SK-N-SH (cell line): ENCODE measurements around the gene CCDC24. TPM values are rescaled to one million over a fixed set of nuclear protein-coding genes. Genes with fewer than 3 reads are reported as not detected.

ENCODE experiments used
- CTCF ChIA-PET: fragments of 300-600, 350-600 bp; formaldehyde crosslinking; extraction: SDS; loops from one replicate; lab custom pipeline; 2021; lab: Yijun Ruan, JAX
- POLR2A ChIA-PET: fragments of 350-600 bp; sonication (Branson Sonifier 250); formaldehyde crosslinking; extraction: SDS; loops from one replicate; lab custom pipeline; 2020; ENCODE audit warnings: antibody characterized with exemption, inconsistent platforms; lab: Yijun Ruan, JAX
- DNase-seq: peaks from one replicate; pipeline ENCODE4 v3.0.0; 2012
- H2AFZ ChIP-seq: fragments of 200-600 bp; sonication (generic); 2 replicates; pipeline ENCODE4 v1.8.1; 2016; ENCODE audit warnings: antibody characterized with exemption, mild to moderate bottlenecking, low read depth
- H3F3A ChIP-seq: fragments of 200-600 bp; sonication (generic); replicated peaks from 2 replicates; pipeline ENCODE3; 2016; ENCODE audit warnings: antibody characterized with exemption, mild to moderate bottlenecking; ENCODE audit not compliant: insufficient read depth
- H3K27ac ChIP-seq, 2 experiments: fragments of 200-500 bp in 1 of 2; fragments of 200-600 bp in 1 of 2; sonication (Bioruptor generic) in 1 of 2; sonication (generic), shearing (Covaris generic) in 1 of 2; 2 replicates each; pipeline versions ENCODE4 v1.5.1 to v1.6.1; 2014 to 2016; ENCODE audit warnings: low read depth in 2 of 2, inconsistent platforms in 1 of 2, low read length in 1 of 2, mild to moderate bottlenecking in 1 of 2, mixed read lengths in 1 of 2
- H3K27me3 ChIP-seq: fragments of 200-600 bp; sonication (generic), shearing (Covaris generic); 2 replicates; pipeline ENCODE4 v1.6.1; 2016; ENCODE audit warnings: mixed run types; ENCODE audit not compliant: insufficient read depth
- H3K36me3 ChIP-seq, 2 experiments: fragments of 200-500 bp in 1 of 2; fragments of 200-600 bp in 1 of 2; sonication (Bioruptor generic) in 1 of 2; sonication (generic) in 1 of 2; replicated peaks in 1 of 2; 2 replicates each; pipeline versions ENCODE3 to v1.5.1; 2014 to 2016; ENCODE audit warnings: low read length in 1 of 2, mild to moderate bottlenecking in 1 of 2; ENCODE audit not compliant: insufficient read depth in 2 of 2, control insufficient read depth in 1 of 2
- H3K4me1 ChIP-seq, 2 experiments: fragments of 200-500 bp in 1 of 2; fragments of 200-600 bp in 1 of 2; sonication (Bioruptor generic) in 1 of 2; sonication (generic), shearing (Covaris generic) in 1 of 2; 2 replicates each; pipeline versions ENCODE4 v1.5.1 to v1.6.1; 2014 to 2016; ENCODE audit warnings: low read depth in 1 of 2, low read length in 1 of 2, mixed run types in 1 of 2; ENCODE audit not compliant: insufficient read depth in 2 of 2, control insufficient read depth in 1 of 2
- H3K4me2 ChIP-seq: fragments of 200-600 bp; sonication (generic), shearing (Covaris generic); 2 replicates; pipeline ENCODE4 v1.6.1; 2017; ENCODE audit warnings: mixed run types
- H3K4me3 ChIP-seq, 2 experiments: fragments of 200-500 bp in 1 of 2; fragments of 200-600 bp in 1 of 2; sonication (Bioruptor generic) in 1 of 2; sonication (generic), shearing (Covaris generic) in 1 of 2; 2 replicates each; pipeline versions ENCODE4 v1.5.1 to v1.8.1; 2014 to 2016; ENCODE audit warnings: low read depth in 2 of 2, inconsistent platforms in 1 of 2, low read length in 1 of 2, mild to moderate bottlenecking in 1 of 2, mixed read lengths in 1 of 2, moderate library complexity in 1 of 2
- H3K79me2 ChIP-seq: fragments of 200-600 bp; sonication (generic); 2 replicates; pipeline ENCODE4 v1.8.1; 2017; ENCODE audit warnings: mild to moderate bottlenecking; ENCODE audit not compliant: insufficient read depth
- H3K9ac ChIP-seq: fragments of 200-600 bp; sonication (generic); 2 replicates; pipeline ENCODE4 v1.6.1; 2017; ENCODE audit warnings: mixed run types
- H3K9me2 ChIP-seq: fragments of 200-600 bp; sonication (generic); 2 replicates; pipeline ENCODE4 v1.6.1; 2017; ENCODE audit warnings: mixed run types
- H3K9me3 ChIP-seq: fragments of 200-600 bp; sonication (generic); 2 replicates; pipeline ENCODE4 v1.6.1; 2017; ENCODE audit warnings: mixed run types, mild to moderate bottlenecking, moderate library complexity
- H4K20me1 ChIP-seq: fragments of 200-600 bp; sonication (generic); 2 replicates; pipeline ENCODE4 v1.6.1; 2017; ENCODE audit warnings: mild to moderate bottlenecking, mixed run types; ENCODE audit not compliant: insufficient read depth
- CTCF ChIP-seq: fragments of 200-600 bp; sonication (generic); IDR thresholded peaks from 2 replicates; pipeline ENCODE4 v1.6.1; 2017; ENCODE audit warnings: antibody characterized with exemption, mild to moderate bottlenecking, moderate library complexity
- ELF1 ChIP-seq: IDR thresholded peaks from 2 replicates; pipeline ENCODE4 v1.4.0; 2012
- EP300 ChIP-seq, 2 experiments: IDR thresholded peaks; 2 replicates each; pipeline versions ENCODE4 v1.4.0 to v1.6.1; 2012; ENCODE audit warnings: borderline replicate concordance in 1 of 2, low read depth in 1 of 2, low read length in 1 of 2
- EZH2phosphoT487 ChIP-seq: fragments of 200-600 bp; sonication (generic); IDR thresholded peaks from 2 replicates; pipeline ENCODE4 v1.6.1; 2017; ENCODE audit warnings: low read depth, mixed run types, mild to moderate bottlenecking, antibody characterized with exemption, moderate library complexity, borderline replicate concordance
- FOSL2 ChIP-seq: IDR thresholded peaks from 2 replicates; pipeline ENCODE4 v1.4.0; 2012; ENCODE audit warnings: low read depth, mild to moderate bottlenecking, moderate library complexity, borderline replicate concordance
- FOXJ3 ChIP-seq: sonication (generic); formaldehyde crosslinking; IDR thresholded peaks from 2 replicates; pipeline ENCODE4 v1.5.1; 2020; ENCODE audit warnings: mild to moderate bottlenecking, missing genetic modification reagents
- FOXM1 ChIP-seq: IDR thresholded peaks from 2 replicates; pipeline ENCODE4 v1.4.0; 2012; ENCODE audit warnings: low read depth, mild to moderate bottlenecking
- GABPA ChIP-seq: IDR thresholded peaks from 2 replicates; pipeline ENCODE4 v1.4.0; 2012; ENCODE audit warnings: low read depth, mild to moderate bottlenecking
- GATA2 ChIP-seq: sonication (generic); formaldehyde crosslinking; IDR thresholded peaks from 2 replicates; pipeline ENCODE4 v1.5.0; 2020; ENCODE audit warnings: mild to moderate bottlenecking, missing genetic modification reagents
- JUND ChIP-seq: IDR thresholded peaks from 2 replicates; pipeline ENCODE4 v1.4.0; 2012
- NFIC ChIP-seq: IDR thresholded peaks from 2 replicates; pipeline ENCODE4 v1.4.0; 2012; ENCODE audit warnings: borderline replicate concordance
- NRF1 ChIP-seq: IDR thresholded peaks from 2 replicates; pipeline ENCODE4 v1.6.1; 2012; ENCODE audit warnings: low read depth, mild to moderate bottlenecking, low read length
- PBX3 ChIP-seq: IDR thresholded peaks from 2 replicates; pipeline ENCODE4; 2012
- RAD21 ChIP-seq: IDR thresholded peaks from 2 replicates; pipeline ENCODE4 v1.6.1; 2012; ENCODE audit warnings: mild to moderate bottlenecking, low read length
- REST ChIP-seq: IDR thresholded peaks from 2 replicates; pipeline ENCODE4 v1.6.1; 2012; ENCODE audit warnings: mild to moderate bottlenecking, low read depth, low read length, moderate library complexity
- RFX5 ChIP-seq: IDR thresholded peaks from 2 replicates; pipeline ENCODE4 v1.6.1; 2012; ENCODE audit warnings: mild to moderate bottlenecking, improper control_type of control experiment, low read length
- TCF12 ChIP-seq: IDR thresholded peaks from 2 replicates; pipeline ENCODE4 v1.4.0; 2012
- TEAD4 ChIP-seq: IDR thresholded peaks from 2 replicates; pipeline ENCODE4 v1.4.0; 2012; ENCODE audit warnings: mild to moderate bottlenecking, borderline replicate concordance; ENCODE audit not compliant: insufficient read depth
- ZBTB33 ChIP-seq: IDR thresholded peaks from 2 replicates; pipeline ENCODE4 v1.4.0; 2012; ENCODE audit warnings: low read depth, borderline replicate concordance
- WGBS: methylation state at CpG from one replicate; pipeline ENCODE4 v1.1.6; 2017; ENCODE audit warnings: low lambda C conversion rate; 5-methylcytosine and 5-hydroxymethylcytosine counted together
- polyA plus RNA-seq, 3 experiments: library from polyadenylated mRNA; depleted of rRNA; stranded (reverse); fragments of >200 nt; gene quantifications; 2 replicates each; pipeline ENCODE4 v1.2.3, GENCODE V29; 2012

The CCDC24 gene
- polyA plus RNA-seq, 1 of the 3 experiments (the other 2 are of a cell fraction) = 7.5 TPM

GRCh38 chr1:43982808-43983207 is 8.6 kb upstream of the CCDC24 start:
- Histone ChIP-seq H3K27me3 (no peaks in the 10 kb centered on the region), H3K9me3 (no peaks in the 10 kb centered on the region), H3K79me2 (peaks cover 47% of the 10 kb centered on the region), H3K4me1 (peaks cover 0 to 24% of the 10 kb centered on the region in 2 experiments; a peak in 1 of 4 replicates), H4K20me1 (peaks cover 10% of the 10 kb centered on the region), H3K9ac (no peak overlapping the region), H3K4me3 (no peak overlapping the region), H3K27ac (no peak overlapping the region), H3K4me2 (no peak overlapping the region), H2AFZ (no peak overlapping the region), H3K9me2 (no peaks in the 10 kb centered on the region), H3F3A (no peaks in the 10 kb centered on the region), H3K36me3 (peaks cover 9 to 23% of the 10 kb centered on the region in 2 experiments)
- CTCF ChIA-PET = interaction anchor here (2.1 kb wide), 1 partner anchor 12 kb away, joined by 5 read pairs; no protein-coding TSS in a partner anchor
- WGBS = 96% methylated on average over 15 of the region's 15 CpGs
- DNase-seq = no peak
- POLR2A ChIA-PET = no interaction called here
- TF ChIP-seq GABPA (no peak), NFIC (no peak), REST (no peak), ZBTB33 (no peak), RFX5 (no peak), EP300 (IDR thresholded peaks at IDR 0.05; ENCODE audit: borderline replicate concordance in 1 of 2, low read depth in 1 of 2, low read length in 1 of 2) (no peak), FOSL2 (no peak), TEAD4 (no peak), PBX3 (no peak), ELF1 (no peak), JUND (no peak), TCF12 (no peak), FOXM1 (no peak), CTCF (no peak), EZH2phosphoT487 (no peak), NRF1 (no peak), GATA2 (CRISPR knock-in tag) (no peak), FOXJ3 (no peak), RAD21 (no peak)
